ENCODE results near the gene TRAF2.

GRCh38 chr9:136890661-136891060 is 4.3 kb downstream of the TRAF2 start:
- TF ChIP-seq TBL1XR1 (IDR thresholded peaks at IDR 0.05; ENCODE audit: borderline replicate concordance, low read length, partially characterized antibody) (no peak), ZNF335 (CRISPR knock-in tag; IDR thresholded peaks at IDR 0.05) (no peak), TCF7 (IDR thresholded peaks at IDR 0.05; ENCODE audit: low read depth) (no peak), SNAI1 (CRISPR knock-in tag; IDR thresholded peaks at IDR 0.05; ENCODE audit: borderline replicate concordance) (no peak), ZBTB33 (CRISPR knock-in tag; IDR thresholded peaks at IDR 0.05) (no peak), NCOR1 (IDR thresholded peaks at IDR 0.05; ENCODE audit: borderline replicate concordance, low read length) (no peak), CTCF (CRISPR knock-in tag; IDR thresholded peaks at IDR 0.05) (no peak), HOMEZ (CRISPR knock-in tag; IDR thresholded peaks at IDR 0.05; ENCODE audit: low read depth) (no peak), RXRA (CRISPR knock-in tag; IDR thresholded peaks at IDR 0.05) (no peak), RAD51 (IDR thresholded peaks at IDR 0.05; ENCODE audit: borderline replicate concordance) (no peak), ZNF747 (CRISPR knock-in tag; IDR thresholded peaks at IDR 0.05; ENCODE audit: borderline replicate concordance) (no peak), YY1 (IDR thresholded peaks at IDR 0.05; ENCODE audit: insufficient read depth, insufficient replicate concordance, low read depth, low read length) (no peak), ZNF274 (CRISPR knock-in tag; IDR thresholded peaks at IDR 0.05) (no peak), TRIM22 (IDR thresholded peaks at IDR 0.05) (no peak)
